H9 (cell line): ENCODE data around the gene TEX51. TPM values are rescaled to one million over a fixed set of nuclear protein-coding genes. Genes with fewer than 3 reads are reported as not detected.

Experiments used
- DNase-seq: peaks from one replicate; pipeline ENCODE4 v3.0.0-alpha.2; 2017
- H2AFZ ChIP-seq: one replicate; pipeline ENCODE4 v1.6.1; 2013; ENCODE audit warnings: mild to moderate bottlenecking, low read length, control low read depth, moderate library complexity
- H2AK5ac ChIP-seq: 2 replicates; pipeline ENCODE4 v1.6.1; 2013; ENCODE audit warnings: low read length, control low read depth, mixed read lengths; ENCODE audit not compliant: insufficient read length
- H2BK120ac ChIP-seq: one replicate; pipeline ENCODE4 v1.6.1; 2013; ENCODE audit warnings: low read depth, mild to moderate bottlenecking, low read length, control low read depth, inconsistent platforms; ENCODE audit not compliant: poor library complexity, severe bottlenecking
- H2BK12ac ChIP-seq: 2 replicates; pipeline ENCODE4 v1.6.1; 2013; ENCODE audit warnings: low read length, control low read depth, mixed read lengths, low read depth; ENCODE audit not compliant: insufficient read length
- H2BK15ac ChIP-seq: 2 replicates; pipeline ENCODE4 v1.6.1; 2013; ENCODE audit warnings: low read depth, low read length, control low read depth
- H2BK20ac ChIP-seq: one replicate; pipeline ENCODE4 v1.6.1; 2013; ENCODE audit warnings: low read depth, mild to moderate bottlenecking, low read length, control low read depth, inconsistent platforms; ENCODE audit not compliant: poor library complexity, severe bottlenecking
- H2BK5ac ChIP-seq: 2 replicates; pipeline ENCODE4 v1.6.1; 2013; ENCODE audit warnings: low read length, control low read depth, mixed read lengths; ENCODE audit not compliant: insufficient read length
- H3K14ac ChIP-seq: 2 replicates; pipeline ENCODE4 v1.6.1; 2013; ENCODE audit warnings: low read length, control low read depth; ENCODE audit not compliant: insufficient read depth
- H3K18ac ChIP-seq: 2 replicates; pipeline ENCODE4 v1.6.1; 2013; ENCODE audit warnings: low read depth, mild to moderate bottlenecking, mixed read lengths, low read length, control low read depth; ENCODE audit not compliant: insufficient read length
- H3K23ac ChIP-seq: 2 replicates; pipeline ENCODE4 v1.6.1; 2013; ENCODE audit warnings: low read length, control low read depth, mixed read lengths, low read depth; ENCODE audit not compliant: insufficient read length
- H3K23me2 ChIP-seq: 2 replicates; pipeline ENCODE4 v1.6.1; 2013; ENCODE audit warnings: low read depth, mild to moderate bottlenecking, mixed read lengths, low read length, control low read depth; ENCODE audit not compliant: insufficient read length, poor library complexity, severe bottlenecking
- H3K27ac ChIP-seq: 2 replicates; pipeline ENCODE4 v1.5.1; 2013; ENCODE audit warnings: low read length, control low read depth, mixed read lengths, low read depth; ENCODE audit not compliant: insufficient read length
- H3K27me3 ChIP-seq: 2 replicates; pipeline ENCODE4 v1.6.1; 2013; ENCODE audit warnings: low read length, control low read depth, inconsistent platforms; ENCODE audit not compliant: insufficient read depth
- H3K4ac ChIP-seq: 2 replicates; pipeline ENCODE4 v1.6.1; 2013; ENCODE audit warnings: low read depth, mild to moderate bottlenecking, control low read depth, inconsistent platforms, low read length, moderate library complexity
- H3K4me1 ChIP-seq: 2 replicates; pipeline ENCODE4 v1.6.1; 2013; ENCODE audit warnings: low read length, control low read depth, inconsistent platforms; ENCODE audit not compliant: insufficient read depth
- H3K4me2 ChIP-seq: 2 replicates; pipeline ENCODE4 v1.6.1; 2013; ENCODE audit warnings: low read length, control low read depth, mixed read lengths; ENCODE audit not compliant: insufficient read length, insufficient read depth
- H3K56ac ChIP-seq: 2 replicates; pipeline ENCODE4 v1.6.1; 2013; ENCODE audit warnings: low read depth, mild to moderate bottlenecking, mixed read lengths, low read length, control low read depth; ENCODE audit not compliant: insufficient read length
- H3K79me1 ChIP-seq: 2 replicates; pipeline ENCODE4 v1.6.1; 2013; ENCODE audit warnings: low read depth, mild to moderate bottlenecking, moderate library complexity, low read length, control low read depth, inconsistent platforms; ENCODE audit not compliant: insufficient read depth, poor library complexity, severe bottlenecking
- H3K79me2 ChIP-seq: 2 replicates; pipeline ENCODE4 v1.6.1; 2013; ENCODE audit warnings: low read length, control low read depth, inconsistent platforms; ENCODE audit not compliant: insufficient read depth
- H3K9ac ChIP-seq: 2 replicates; pipeline ENCODE4 v1.6.1; 2013; ENCODE audit warnings: low read length, control low read depth, mixed read lengths; ENCODE audit not compliant: insufficient read length; ENCODE audit errors: extremely low read depth
- H3K9me3 ChIP-seq: one replicate; pipeline ENCODE4 v1.6.1; 2013; ENCODE audit warnings: low read depth, low read length, inconsistent platforms; ENCODE audit not compliant: control insufficient read depth
- H3T11ph ChIP-seq: one replicate; pipeline ENCODE4 v1.6.1; 2013; ENCODE audit warnings: mild to moderate bottlenecking, low read length, control low read depth, inconsistent platforms
- H4K20me1 ChIP-seq: one replicate; pipeline ENCODE4 v1.6.1; 2013; ENCODE audit not compliant: control insufficient read depth, insufficient read length, insufficient read depth
- H4K5ac ChIP-seq: 2 replicates; pipeline ENCODE4 v1.6.1; 2013; ENCODE audit warnings: low read depth, mild to moderate bottlenecking, mixed read lengths, low read length, control low read depth; ENCODE audit not compliant: insufficient read length
- H4K8ac ChIP-seq: replicated peaks from 2 replicates; pipeline ENCODE4 v1.6.1; 2013; ENCODE audit warnings: low read length, control low read depth, mixed read lengths, low read depth; ENCODE audit not compliant: insufficient read length
- H4K91ac ChIP-seq: 2 replicates; pipeline ENCODE4 v1.6.1; 2013; ENCODE audit warnings: low read depth, mild to moderate bottlenecking, moderate library complexity, mixed read lengths, low read length, control low read depth; ENCODE audit not compliant: insufficient read length
- H3K27ac Mint-ChIP-seq, 3 experiments: 2 replicates in 2 of 3; 3 replicates in 1 of 3; pipeline ENCODE4 v1.8.0; 2020 to 2021; ENCODE audit warnings: mixed read lengths in 3 of 3, mild to moderate bottlenecking in 1 of 3, moderate library complexity in 1 of 3
- H3K27me3 Mint-ChIP-seq: 2 replicates; pipeline ENCODE4 v1.8.0; 2021; ENCODE audit warnings: low read depth, mild to moderate bottlenecking, moderate library complexity, mixed read lengths
- H3K36me3 Mint-ChIP-seq, 3 experiments: 2 replicates in 2 of 3; 3 replicates in 1 of 3; pipeline ENCODE4 v1.8.0; 2020 to 2021; ENCODE audit warnings: low read depth in 3 of 3, mixed read lengths in 3 of 3; ENCODE audit not compliant: insufficient read depth in 1 of 3
- H3K4me1 Mint-ChIP-seq, 2 experiments: 2 replicates each; pipeline ENCODE4 v1.8.0; 2020; ENCODE audit warnings: mixed read lengths in 2 of 2
- H3K4me3 Mint-ChIP-seq, 2 experiments: 2 replicates in 1 of 2; 3 replicates in 1 of 2; pipeline ENCODE4 v1.8.0; 2020 to 2021; ENCODE audit warnings: mild to moderate bottlenecking in 2 of 2, mixed read lengths in 2 of 2, moderate library complexity in 1 of 2
- H3K9me3 Mint-ChIP-seq, 2 experiments: 2 replicates in 1 of 2; 3 replicates in 1 of 2; pipeline ENCODE4 v1.8.0; 2020; ENCODE audit warnings: mild to moderate bottlenecking in 2 of 2, mixed read lengths in 2 of 2, moderate library complexity in 1 of 2
- CTCF ChIP-seq: fragments of 200-600 bp; sonication (generic); conservative IDR thresholded peaks from 3 replicates; pipeline ENCODE4 v1.8.0; 2021; ENCODE audit warnings: antibody characterized with exemption, mild to moderate bottlenecking
- WGBS: extraction: QIAGEN DNeasy Blood & Tissue Kit; methylation state at CpG from one replicate; pipeline ENCODE4 v1.1.7; 2013; ENCODE audit warnings: missing lambda C conversion rate, low lambda C conversion rate, mixed read lengths; ENCODE audit not compliant: insufficient read length; ENCODE audit errors: extremely low coverage; 5-methylcytosine and 5-hydroxymethylcytosine counted together
- total RNA-seq: library from RNA; stranded (reverse); gene quantifications from 2 replicates; pipeline ENCODE4 v1.2.1, GENCODE V29; 2021

TEX51 gene
- total RNA-seq, 1 experiment from 2014 or later, result not detected

- no peak overlapping the region for H2BK12ac ChIP-seq
- no peak overlapping the region for H3T11ph ChIP-seq
- H2AFZ ChIP-seq, result no peak overlapping the region
- Mint-ChIP-seq H3K4me3 (no peak overlapping the region), H3K27me3 (peaks cover 1% of the 10 kb centered on the region; the same call in 1 of the 2 replicates), H3K9me3 (no peaks in the 10 kb centered on the region), H3K36me3 (no peaks in the 10 kb centered on the region), H3K4me1 (0 out of 4 replicates have a peak, but pooled peaks cover 2 to 3% of the 10 kb centered on the region in 2 experiments), H3K27ac (no peak overlapping the region)
- H3K23me2 ChIP-seq, result no peaks in the 10 kb centered on the region
- no peaks in the 10 kb centered on the region for H3K79me1 ChIP-seq
- WGBS, result no CpG with 5 or more reads among the region's 3 CpGs
- no peak overlapping the region for H4K91ac ChIP-seq
- no peaks in the 10 kb centered on the region for H4K20me1 ChIP-seq
- no peaks in the 10 kb centered on the region for H3K9me3 ChIP-seq
- no peak overlapping the region for H2BK15ac ChIP-seq
- no peak overlapping the region for H3K14ac ChIP-seq
- no peak overlapping the region for H3K9ac ChIP-seq
- H3K79me2 ChIP-seq, result no peaks in the 10 kb centered on the region
- H3K18ac ChIP-seq, result no peak overlapping the region
- H4K8ac ChIP-seq, result no peak overlapping the region
- no peak for DNase-seq
- no peak overlapping the region for H3K4ac ChIP-seq
- no peak overlapping the region for H3K4me2 ChIP-seq
- no peak for TF ChIP-seq CTCF
- no peak overlapping the region for H2BK5ac ChIP-seq
- H3K56ac ChIP-seq, result no peak overlapping the region
- no peak overlapping the region for H2BK120ac ChIP-seq
- H2AK5ac ChIP-seq, result no peak overlapping the region
- no peak overlapping the region for H3K27ac ChIP-seq
- no peaks in the 10 kb centered on the region for H3K4me1 ChIP-seq
- H2BK20ac ChIP-seq, result no peak overlapping the region
- H3K23ac ChIP-seq, result no peak overlapping the region
- no peak overlapping the region for H4K5ac ChIP-seq
- no peaks in the 10 kb centered on the region for H3K27me3 ChIP-seq
Measured at GRCh38 chr2:126857502-126857901, 41.2 kb upstream of the TEX51 start.
